ENCODE measurements around the gene ASIP.

ASIP gene

GRCh38 chr20:34312024-34312460 is 70.8 kb downstream of the ASIP start:
- no peak overlapping the region for H3K27ac ChIP-seq (ENCODE audit: low read depth, low read length)

DNA sequence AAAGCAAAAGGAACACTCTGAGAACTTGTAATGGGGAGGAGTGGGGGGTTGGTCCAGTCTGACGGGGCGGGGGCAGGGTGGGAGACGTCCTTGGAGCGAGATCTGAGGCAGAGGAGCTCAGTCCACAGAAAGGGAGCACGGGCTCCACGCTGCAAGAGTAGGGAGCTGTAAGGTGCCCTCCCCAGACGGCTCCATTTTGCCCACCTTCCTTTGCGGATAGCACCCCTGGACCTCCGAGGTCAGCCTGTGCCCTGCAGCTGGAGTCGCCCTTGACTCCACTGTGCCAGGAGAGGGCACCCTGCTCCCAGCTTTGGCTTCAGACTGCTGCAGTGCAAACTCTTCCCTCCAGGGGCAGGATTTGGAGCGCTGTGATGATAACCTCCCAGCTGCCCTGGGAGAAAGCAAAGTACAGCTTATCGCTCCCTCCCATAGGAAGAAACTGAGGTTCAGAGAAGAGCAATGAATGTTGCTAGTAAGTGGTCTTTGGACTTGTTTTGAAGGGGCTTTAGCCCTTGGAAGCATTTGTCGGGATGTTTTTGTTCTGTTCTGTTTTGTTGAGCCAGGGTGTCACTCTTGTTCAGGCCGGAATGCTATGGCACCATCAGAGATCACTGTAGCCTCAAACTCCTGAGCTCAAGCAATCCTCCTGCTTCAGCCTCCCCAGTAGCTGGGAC is 71.5 kb downstream of the ASIP start:
- no peak overlapping the region for H3K27ac ChIP-seq (ENCODE audit: low read depth, low read length)
- H3K4me1 ChIP-seq (ENCODE audit: insufficient read depth, low read length) = peaks cover 3% of the 10 kb centered on the region; the same call in 1 of the 2 replicates
- H3K4me3 ChIP-seq (ENCODE audit: low read length) = peak overlapping the region; percentile 62
- WGBS = 12% methylated on average over 14 of the region's 14 CpGs
- no peaks in the 10 kb centered on the region for H3K9me3 ChIP-seq (ENCODE audit: insufficient read depth, low read depth, low read length)
- no peaks in the 10 kb centered on the region for H3K36me3 ChIP-seq (ENCODE audit: insufficient read depth, low read length)
- H3K9ac ChIP-seq (ENCODE audit: low read depth, low read length) = no peak overlapping the region
- peaks cover 20% of the 10 kb centered on the region for H3K27me3 ChIP-seq (ENCODE audit: insufficient read depth, low read length)

More at GRCh38 chr20:34312024-34312460, 70.8 kb downstream of the ASIP start:
- no peaks in the 10 kb centered on the region for H3K36me3 ChIP-seq (ENCODE audit: insufficient read depth, low read length)
- WGBS = 14% methylated on average over 11 of the region's 11 CpGs
- no peak overlapping the region; the same call in 1 of the 2 replicates for H3K9ac ChIP-seq (ENCODE audit: low read depth, low read length)
- no peaks in the 10 kb centered on the region for H3K9me3 ChIP-seq (ENCODE audit: insufficient read depth, low read depth, low read length)
- peaks cover 20% of the 10 kb centered on the region for H3K27me3 ChIP-seq (ENCODE audit: insufficient read depth, low read length)
- peaks cover 3% of the 10 kb centered on the region; the same call in 1 of the 2 replicates for H3K4me1 ChIP-seq (ENCODE audit: insufficient read depth, low read length)
- peak overlapping the region; percentile 62 for H3K4me3 ChIP-seq (ENCODE audit: low read length)

- no peaks in the 10 kb centered on the region for H3K36me3 ChIP-seq (ENCODE audit: insufficient read depth, low read length)
- H3K4me1 ChIP-seq (ENCODE audit: insufficient read depth, low read length) = peaks cover 17% of the 10 kb centered on the region
- H3K9me3 ChIP-seq (ENCODE audit: insufficient read depth, low read depth, low read length) = 0 out of 2 replicates have a peak, but pooled peaks cover 3% of the 10 kb centered on the region
- H3K27ac ChIP-seq (ENCODE audit: low read depth, low read length) = no peak overlapping the region
- 94% methylated on average over 3 of the region's 3 CpGs for WGBS
- H3K27me3 ChIP-seq (ENCODE audit: insufficient read depth, low read length) = peaks cover 19% of the 10 kb centered on the region
- H3K9ac ChIP-seq (ENCODE audit: low read depth, low read length) = no peak overlapping the region
- H3K4me3 ChIP-seq (ENCODE audit: low read length) = no peak overlapping the region
Measured at GRCh38 chr20:34315236-34315635, 74.0 kb downstream of the ASIP start.

DNA sequence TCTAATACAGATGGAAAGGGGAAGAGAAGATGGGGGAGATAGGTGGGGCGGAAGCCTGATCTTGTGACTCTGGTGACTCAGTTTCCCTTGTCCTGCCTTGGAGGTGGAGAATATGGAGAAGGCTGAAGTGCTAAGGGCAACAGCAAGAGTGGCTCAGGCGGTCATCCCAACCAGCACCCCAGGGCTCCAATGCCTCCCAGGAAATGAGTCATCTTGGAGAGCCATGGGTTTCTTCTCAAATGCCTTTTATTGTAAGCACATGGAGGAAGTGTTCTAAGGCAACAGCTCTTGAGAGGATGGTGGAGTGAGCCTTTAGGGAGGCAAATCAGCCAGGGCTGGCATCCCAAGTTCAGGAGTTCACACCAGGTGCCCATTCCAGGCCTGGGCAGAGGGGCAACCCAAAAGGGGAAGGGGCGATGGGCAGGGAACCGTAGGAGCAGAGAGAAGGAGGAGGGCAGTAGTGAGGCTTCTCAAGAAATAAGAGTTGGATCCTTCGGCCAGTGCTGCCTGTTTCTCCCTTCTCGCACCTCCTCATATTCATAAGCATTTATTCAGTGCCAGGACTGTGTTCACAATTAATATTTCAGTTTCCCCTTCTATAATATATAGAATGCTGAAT is 75.1 kb downstream of the ASIP start:
- Histone ChIP-seq H3K4me3 (ENCODE audit: low read length) (no peak overlapping the region), H3K27ac (ENCODE audit: low read depth, low read length) (no peak overlapping the region), H3K4me1 (ENCODE audit: insufficient read depth, low read length) (peaks cover 17% of the 10 kb centered on the region), H3K9me3 (ENCODE audit: insufficient read depth, low read depth, low read length) (0 out of 2 replicates have a peak, but pooled peaks cover 3% of the 10 kb centered on the region), H3K36me3 (ENCODE audit: insufficient read depth, low read length) (no peaks in the 10 kb centered on the region), H3K27me3 (ENCODE audit: insufficient read depth, low read length) (peaks cover 12% of the 10 kb centered on the region), H3K9ac (ENCODE audit: low read depth, low read length) (no peak overlapping the region)
- 91% methylated on average over 6 of the region's 6 CpGs for WGBS
